OCI-LY3 (cell line): Measurements from ENCODE around the gene PAM.

Source experiments
- EZH2phosphoT487 ChIP-seq: fragments of 200-600 bp; shearing (Covaris generic); IDR thresholded peaks from 2 replicates; pipeline ENCODE4 v1.6.1; 2018; ENCODE audit warnings: antibody characterized with exemption, mixed run types, low read depth
- TF ChIP-seq, protein P1 (sequence below): fragments of 200-600, 300-600 bp; sonication (generic); IDR thresholded peaks from 2 replicates; pipeline ENCODE4 v1.5.1; 2014; ENCODE audit warnings: antibody characterized with exemption, low read length, low read depth

DNA sequence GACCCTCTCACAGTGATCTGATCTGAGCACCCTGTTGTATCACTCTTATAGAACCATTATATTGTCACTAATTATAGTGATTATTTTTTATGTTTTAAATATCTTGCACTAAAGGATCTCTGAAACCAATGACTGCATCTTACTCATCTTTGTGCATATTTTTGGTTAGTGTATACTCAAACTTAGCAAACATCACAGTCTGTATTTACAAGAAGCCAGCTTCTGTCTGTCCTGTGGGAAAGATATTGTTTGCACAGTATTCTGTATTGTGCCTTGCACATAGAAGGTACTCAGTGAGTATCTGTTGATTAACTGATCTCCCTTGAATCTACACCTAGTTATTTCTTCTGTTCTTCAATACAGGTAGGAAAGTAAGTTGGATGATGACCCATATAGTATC, 131.5 kb downstream of the PAM start:
- TF ChIP-seq, protein P1, sequence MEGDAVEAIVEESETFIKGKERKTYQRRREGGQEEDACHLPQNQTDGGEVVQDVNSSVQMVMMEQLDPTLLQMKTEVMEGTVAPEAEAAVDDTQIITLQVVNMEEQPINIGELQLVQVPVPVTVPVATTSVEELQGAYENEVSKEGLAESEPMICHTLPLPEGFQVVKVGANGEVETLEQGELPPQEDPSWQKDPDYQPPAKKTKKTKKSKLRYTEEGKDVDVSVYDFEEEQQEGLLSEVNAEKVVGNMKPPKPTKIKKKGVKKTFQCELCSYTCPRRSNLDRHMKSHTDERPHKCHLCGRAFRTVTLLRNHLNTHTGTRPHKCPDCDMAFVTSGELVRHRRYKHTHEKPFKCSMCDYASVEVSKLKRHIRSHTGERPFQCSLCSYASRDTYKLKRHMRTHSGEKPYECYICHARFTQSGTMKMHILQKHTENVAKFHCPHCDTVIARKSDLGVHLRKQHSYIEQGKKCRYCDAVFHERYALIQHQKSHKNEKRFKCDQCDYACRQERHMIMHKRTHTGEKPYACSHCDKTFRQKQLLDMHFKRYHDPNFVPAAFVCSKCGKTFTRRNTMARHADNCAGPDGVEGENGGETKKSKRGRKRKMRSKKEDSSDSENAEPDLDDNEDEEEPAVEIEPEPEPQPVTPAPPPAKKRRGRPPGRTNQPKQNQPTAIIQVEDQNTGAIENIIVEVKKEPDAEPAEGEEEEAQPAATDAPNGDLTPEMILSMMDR = no peak
- no peak for TF ChIP-seq EZH2phosphoT487
